Measurements from ENCODE around the gene EFCAB6.

DNA sequence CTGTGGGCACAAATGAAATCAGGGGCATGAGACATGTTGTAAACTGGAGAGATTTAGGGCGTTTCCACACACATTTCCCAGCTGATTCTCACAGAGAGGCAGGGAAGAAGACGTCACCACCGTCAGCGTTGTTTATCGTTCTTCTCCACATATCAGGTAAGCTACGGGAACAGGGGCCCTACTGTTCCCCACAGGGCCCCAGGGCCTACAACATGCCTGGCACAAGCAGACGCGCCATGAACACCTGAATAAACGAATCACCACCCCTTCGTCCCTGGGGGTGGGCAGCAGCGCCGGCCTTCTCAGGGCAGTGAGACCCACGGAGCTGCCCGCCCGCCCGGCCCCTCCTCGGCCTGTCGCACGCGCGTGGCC, 342 bp downstream of the EFCAB6 start:
- TF ChIP-seq, protein P1, sequence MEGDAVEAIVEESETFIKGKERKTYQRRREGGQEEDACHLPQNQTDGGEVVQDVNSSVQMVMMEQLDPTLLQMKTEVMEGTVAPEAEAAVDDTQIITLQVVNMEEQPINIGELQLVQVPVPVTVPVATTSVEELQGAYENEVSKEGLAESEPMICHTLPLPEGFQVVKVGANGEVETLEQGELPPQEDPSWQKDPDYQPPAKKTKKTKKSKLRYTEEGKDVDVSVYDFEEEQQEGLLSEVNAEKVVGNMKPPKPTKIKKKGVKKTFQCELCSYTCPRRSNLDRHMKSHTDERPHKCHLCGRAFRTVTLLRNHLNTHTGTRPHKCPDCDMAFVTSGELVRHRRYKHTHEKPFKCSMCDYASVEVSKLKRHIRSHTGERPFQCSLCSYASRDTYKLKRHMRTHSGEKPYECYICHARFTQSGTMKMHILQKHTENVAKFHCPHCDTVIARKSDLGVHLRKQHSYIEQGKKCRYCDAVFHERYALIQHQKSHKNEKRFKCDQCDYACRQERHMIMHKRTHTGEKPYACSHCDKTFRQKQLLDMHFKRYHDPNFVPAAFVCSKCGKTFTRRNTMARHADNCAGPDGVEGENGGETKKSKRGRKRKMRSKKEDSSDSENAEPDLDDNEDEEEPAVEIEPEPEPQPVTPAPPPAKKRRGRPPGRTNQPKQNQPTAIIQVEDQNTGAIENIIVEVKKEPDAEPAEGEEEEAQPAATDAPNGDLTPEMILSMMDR (IDR thresholded peaks at IDR 0.05) = no peak
- no peak for TF ChIP-seq EZH2 (IDR thresholded peaks at IDR 0.05; ENCODE audit: borderline replicate concordance, insufficient read depth, low read depth, low read length, poor library complexity, severe bottlenecking)
